Right cardiac atrium (tissue), 5 donors: ENCODE data around the gene CNTNAP4. TPM values are rescaled to one million over a fixed set of nuclear protein-coding genes. Genes with fewer than 3 reads are reported as not detected.

ENCODE experiments used
- ATAC-seq, 2 donors: fragments of 200-7000 bp; cut with Tn5 transposase; one replicate each; pipeline versions ENCODE4 v1.8.0 to v1.9.1; 2020; ENCODE audit warnings: moderate library complexity in 2 of 2, mild to moderate bottlenecking in 1 of 2
- DNase-seq, 3 donors: peaks; one replicate each; pipeline ENCODE4 v3.0.0-alpha.2; 2020
- H3K27ac ChIP-seq: one replicate; pipeline ENCODE4 v1.5.1; 2013; ENCODE audit warnings: mild to moderate bottlenecking, low read length, control low read depth, moderate library complexity
- H3K27me3 ChIP-seq: one replicate; pipeline ENCODE4 v1.6.1; 2013; ENCODE audit not compliant: control insufficient read depth, insufficient read depth
- H3K4me1 ChIP-seq: one replicate; pipeline ENCODE4 v1.6.1; 2013; ENCODE audit warnings: low read length; ENCODE audit not compliant: control insufficient read depth, insufficient read depth
- H3K4me3 ChIP-seq: one replicate; pipeline ENCODE4 v1.5.1; 2013; ENCODE audit warnings: low read length, control low read depth
- H3K9me3 ChIP-seq: one replicate; pipeline ENCODE4 v1.6.1; 2013; ENCODE audit warnings: low read length; ENCODE audit not compliant: control insufficient read depth
- WGBS: extraction: QIAGEN DNeasy Blood & Tissue Kit; methylation state at CpG from one replicate; pipeline ENCODE4 v1.1.7; 2013; 5-methylcytosine and 5-hydroxymethylcytosine counted together
- intact Hi-C, 4 donors: fragments of 100-400 bp; cut with DNase I; formaldehyde crosslinking; loops; one replicate each; pipeline versions ENCODE4 v1.11.0 to v1.14.0; 2022 to 2023
- long read RNA-seq, 4 donors: library from polyadenylated mRNA; unstranded; transcript quantifications; one replicate each; pipeline ENCODE4 v2.0.0, GENCODE V29; 2020 to 2021
- polyA plus RNA-seq: library from polyadenylated mRNA; stranded (reverse); fragments of 200-250 nt; gene quantifications from one replicate; pipeline ENCODE4 v1.2.3, GENCODE V29; 2013
- total RNA-seq, 4 donors: library from RNA; stranded (reverse); fragmentation: NEBNext Ultra II Directional; extraction: Animal tissue kit (Norgen Biotek cat#: 25700); gene quantifications; one replicate each; pipeline ENCODE4 v1.2.1, GENCODE V29; 2021
- donor health status: healthy with polysubstance abuse.
- donor health status: DM: no; HTN: yes; CAD: no.
- donor health status: DM: no; HTN: no; CAD: no.
- donor health status: DM: no; HTN: yes; CAD: no; lungs with severe emphysema.
- donor health status: DM: yes; HTN: yes; CAD: no.

The CNTNAP4 gene
- total RNA-seq (not detected), polyA plus RNA-seq (0.02 TPM)
- long read RNA-seq, donor 1 = 0 reads
- long read RNA-seq, donor 2 = 0 reads
- long read RNA-seq, donor 3 = 0 reads
- long read RNA-seq, donor 4 = 0 reads

- peak; percentile 23 to 73 (median 57) for DNase-seq
- intact Hi-C loops = no loop called here
- 6% methylated on average over 16 of the region's 16 CpGs for WGBS
- no peaks in the 10 kb centered on the region for H3K9me3 ChIP-seq
- no peaks in the 10 kb centered on the region for H3K27me3 ChIP-seq
- H3K4me3 ChIP-seq = no peak within 1 kb of the TSS
- no peaks in the 10 kb centered on the region for H3K4me1 ChIP-seq
- H3K27ac ChIP-seq = no peak within 1 kb of the TSS
- no peak for ATAC-seq
Measured at GRCh38 chr16:76276745-76277438, at the start of gene CNTNAP4. Gene CNTNAP4 (plus strand): TSS chr16:76277401. CDS start chr16:76277663, 262 bp downstream.

DNA sequence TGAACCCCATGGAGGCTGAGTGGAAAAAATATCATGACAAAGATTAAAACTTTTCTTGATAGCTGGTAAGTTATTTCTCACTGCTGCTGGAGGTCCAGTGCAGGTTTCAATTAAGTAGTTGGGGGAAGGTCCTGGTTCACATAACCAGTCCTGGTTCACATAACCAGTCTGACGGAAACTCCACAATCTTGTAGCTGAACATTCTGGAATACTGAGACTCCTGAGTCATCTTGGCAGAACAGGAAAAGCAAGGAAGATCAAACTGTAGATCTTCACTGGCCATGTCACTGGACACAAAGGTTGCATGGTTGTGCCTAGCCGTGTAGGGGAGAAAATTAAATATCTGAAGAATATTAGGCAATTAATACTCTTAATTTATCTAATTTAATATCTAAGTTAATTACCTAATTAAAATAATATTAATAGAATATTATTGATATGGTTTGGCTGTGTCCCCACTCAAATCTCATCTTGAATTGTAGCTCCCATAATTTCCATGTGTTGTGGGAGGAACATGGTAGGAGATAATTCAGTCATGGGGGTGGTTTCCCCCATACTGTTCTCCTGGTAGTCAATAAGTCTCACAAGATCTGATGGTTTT is 48.6 kb upstream of the CNTNAP4 start:
- Histone ChIP-seq H3K27me3 (no peaks in the 10 kb centered on the region), H3K9me3 (no peaks in the 10 kb centered on the region), H3K4me1 (no peaks in the 10 kb centered on the region), H3K4me3 (no peak overlapping the region), H3K27ac (no peak overlapping the region)
- intact Hi-C loops = no loop called here
- ATAC-seq (no peak), DNase-seq (no peak)
- WGBS = 88% methylated on average over 2 of the region's 2 CpGs

- Histone ChIP-seq H3K9me3 (no peaks in the 10 kb centered on the region), H3K4me3 (no peak overlapping the region), H3K27ac (no peak overlapping the region), H3K4me1 (no peaks in the 10 kb centered on the region), H3K27me3 (no peaks in the 10 kb centered on the region)
- ATAC-seq = no peak
- intact Hi-C loops = no loop called here
- DNase-seq = no peak
- 61% methylated on average over 5 of the region's 5 CpGs for WGBS
Measured at GRCh38 chr16:76232704-76233103, 44.5 kb upstream of the CNTNAP4 start.

DNA sequence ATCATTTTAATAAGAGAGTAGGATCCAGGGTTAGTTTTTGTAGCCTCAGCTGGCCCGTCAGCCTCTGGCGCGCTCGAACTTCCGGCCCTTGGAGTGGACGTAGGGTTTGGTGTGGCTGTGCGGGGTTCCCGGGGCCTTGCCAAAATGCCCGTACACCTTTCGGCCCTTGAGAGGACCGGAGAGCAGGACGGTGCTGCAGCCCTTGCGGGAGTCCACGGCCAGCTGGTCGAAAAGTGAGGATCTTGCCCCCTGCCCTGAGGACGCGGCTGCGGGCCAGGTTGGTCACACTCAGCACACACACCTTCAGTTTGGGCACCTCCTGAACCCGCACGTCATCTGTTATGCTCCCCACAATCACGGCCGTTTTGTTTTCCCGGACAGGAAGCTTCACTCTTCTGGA is 42.2 kb upstream of the CNTNAP4 start:
- Histone ChIP-seq H3K27ac (no peak overlapping the region), H3K4me1 (no peaks in the 10 kb centered on the region), H3K27me3 (no peaks in the 10 kb centered on the region), H3K4me3 (no peak overlapping the region), H3K9me3 (no peaks in the 10 kb centered on the region)
- 92% methylated on average over 23 of the region's 23 CpGs for WGBS
- ATAC-seq = no peak
- peak in 1 of 3 donors; percentile 33 for DNase-seq
- intact Hi-C loops = no loop called here

GRCh38 chr16:76235426-76235825 is 41.8 kb upstream of the CNTNAP4 start:
- WGBS = 91% methylated on average over 12 of the region's 12 CpGs
- Histone ChIP-seq H3K4me3 (no peak overlapping the region), H3K27me3 (no peaks in the 10 kb centered on the region), H3K9me3 (no peaks in the 10 kb centered on the region), H3K27ac (no peak overlapping the region), H3K4me1 (no peaks in the 10 kb centered on the region)
- peak in 1 of 3 donors; percentile 22 for DNase-seq
- no peak for ATAC-seq
- intact Hi-C loops = no loop called here

GRCh38 chr16:76237471-76237870 is 39.7 kb upstream of the CNTNAP4 start:
- ATAC-seq (no peak), DNase-seq (no peak)
- intact Hi-C loops = no loop called here
- Histone ChIP-seq H3K27me3 (no peaks in the 10 kb centered on the region), H3K4me3 (no peak overlapping the region), H3K27ac (no peak overlapping the region), H3K9me3 (no peaks in the 10 kb centered on the region), H3K4me1 (no peaks in the 10 kb centered on the region)
- 79% methylated on average over 2 of the region's 2 CpGs for WGBS

DNA sequence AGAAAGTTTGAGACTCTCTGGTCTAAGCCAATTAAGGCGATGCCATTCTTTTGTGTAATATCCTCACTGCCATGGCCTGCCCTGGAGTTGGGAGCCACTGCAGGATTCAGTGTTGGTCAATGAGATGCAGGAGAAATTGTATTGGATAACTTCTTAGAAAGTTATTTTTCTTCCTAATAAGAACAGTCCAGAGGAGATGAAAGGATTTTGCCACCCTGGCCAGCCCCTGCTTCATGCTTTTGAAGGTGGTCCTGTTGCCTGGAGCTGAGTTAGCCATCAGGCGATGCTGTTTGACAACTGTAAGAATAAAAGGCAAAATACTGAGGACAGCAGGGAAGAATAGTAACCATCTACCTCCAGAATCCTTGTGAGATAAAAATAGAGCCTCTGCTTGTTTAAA is 35.4 kb upstream of the CNTNAP4 start:
- intact Hi-C loops = no loop called here
- Histone ChIP-seq H3K27me3 (no peaks in the 10 kb centered on the region), H3K4me1 (no peaks in the 10 kb centered on the region), H3K27ac (no peak overlapping the region), H3K9me3 (no peaks in the 10 kb centered on the region), H3K4me3 (no peak overlapping the region)
- ATAC-seq (no peak), DNase-seq (no peak)
- WGBS = 86% methylated on average over 2 of the region's 2 CpGs

DNA sequence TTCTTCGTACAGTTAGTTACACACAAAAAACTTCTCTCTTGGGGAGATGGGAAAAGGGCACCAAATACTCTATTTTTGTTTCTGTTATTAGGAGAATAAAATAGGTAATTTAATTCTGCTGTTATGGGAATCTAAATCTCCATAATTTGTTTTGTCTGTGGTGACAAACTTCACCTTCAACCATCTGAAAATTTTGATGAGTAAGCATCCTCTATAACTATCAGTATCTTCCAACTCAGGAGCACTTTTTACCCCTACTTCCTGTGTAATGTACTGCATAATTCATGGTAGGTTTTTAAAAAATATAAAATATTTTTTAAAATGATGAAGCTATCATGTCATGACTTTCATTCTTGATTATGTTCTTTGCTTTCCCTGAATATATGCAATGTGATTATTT is 33.6 kb upstream of the CNTNAP4 start:
- H3K4me3 ChIP-seq = no peak overlapping the region
- WGBS = 86% methylated on average over 1 of the region's 1 CpG
- intact Hi-C loops = no loop called here

GRCh38 chr16:76246587-76246986 is 30.6 kb upstream of the CNTNAP4 start:
- ATAC-seq = no peak
- H3K4me1 ChIP-seq = no peaks in the 10 kb centered on the region
- WGBS = 84% methylated on average over 3 of the region's 3 CpGs
- no peak overlapping the region for H3K4me3 ChIP-seq
- no peaks in the 10 kb centered on the region for H3K27me3 ChIP-seq
- intact Hi-C loops = no loop called here
- no peaks in the 10 kb centered on the region for H3K9me3 ChIP-seq
- no peak overlapping the region for H3K27ac ChIP-seq
- no peak for DNase-seq

More for the DNA sequence above, 33.6 kb upstream of the CNTNAP4 start:
- DNase-seq (no peak), ATAC-seq (no peak)
- Histone ChIP-seq H3K4me1 (no peaks in the 10 kb centered on the region), H3K27me3 (no peaks in the 10 kb centered on the region), H3K27ac (no peak overlapping the region), H3K9me3 (no peaks in the 10 kb centered on the region)

GRCh38 chr16:76265434-76266045 is 11.7 kb upstream of the CNTNAP4 start:
- H3K4me3 ChIP-seq = no peak overlapping the region
- 15% methylated on average over 2 of the region's 2 CpGs for WGBS
- no peaks in the 10 kb centered on the region for H3K4me1 ChIP-seq
- H3K27me3 ChIP-seq = no peaks in the 10 kb centered on the region
- no peak overlapping the region for H3K27ac ChIP-seq
- no peak for DNase-seq
- intact Hi-C loops = no loop called here
- H3K9me3 ChIP-seq = no peaks in the 10 kb centered on the region
- no peak for ATAC-seq

GRCh38 chr16:76268824-76269223 is 8.4 kb upstream of the CNTNAP4 start:
- no peak overlapping the region for H3K27ac ChIP-seq
- no peaks in the 10 kb centered on the region for H3K27me3 ChIP-seq
- ATAC-seq (no peak), DNase-seq (no peak)
- no peaks in the 10 kb centered on the region for H3K9me3 ChIP-seq
- WGBS = 65% methylated on average over 1 of the region's 1 CpG
- intact Hi-C loops = no loop called here
- H3K4me3 ChIP-seq = no peak overlapping the region
- no peaks in the 10 kb centered on the region for H3K4me1 ChIP-seq
